H1 (cell line): ENCODE results near the gene TAF15. TPM values are rescaled to one million over a fixed set of nuclear protein-coding genes. Genes with fewer than 3 reads are reported as not detected.

Experiments
- CTCF ChIA-PET: fragments of 300-600 bp; sonication (Branson Sonifier 250); formaldehyde crosslinking; loops from one replicate; lab custom pipeline; 2021; ENCODE audit not compliant: partially characterized antibody; lab: Charles Lee
- POLR2A ChIA-PET: fragments of 300-600 bp; sonication (Branson Sonifier 250); formaldehyde crosslinking; loops from one replicate; lab custom pipeline; 2021; ENCODE audit warnings: inconsistent platforms; ENCODE audit not compliant: partially characterized antibody; lab: Charles Lee
- DNase-seq, 2 experiments: peaks; one replicate each; pipeline versions ENCODE4 v3.0.0 to v3.0.0-alpha.2; 2010 to 2022; ENCODE audit warnings: low spot score in 2 of 2, low read depth in 1 of 2, mixed read lengths in 1 of 2
- FAIRE-seq: peaks from 2 replicates; lab custom pipeline; 2011; peaks lifted over from hg19 to GRCh38; lab: Jason Lieb, UNC
- H2AFZ ChIP-seq: 2 replicates; pipeline ENCODE4 v1.8.1; 2012; ENCODE audit warnings: low read length, inconsistent platforms
- H2AK5ac ChIP-seq: 2 replicates; pipeline ENCODE4 v1.6.1; 2013; ENCODE audit warnings: low read depth, low read length
- H2BK120ac ChIP-seq: replicated peaks from 2 replicates; pipeline ENCODE3; 2013; ENCODE audit warnings: low read depth, low read length, inconsistent platforms
- H2BK12ac ChIP-seq: 2 replicates; pipeline ENCODE4 v1.6.1; 2013; ENCODE audit warnings: low read depth, low read length
- H2BK15ac ChIP-seq: 2 replicates; pipeline ENCODE4 v1.6.1; 2013; ENCODE audit warnings: low read length
- H2BK20ac ChIP-seq: 2 replicates; pipeline ENCODE4 v1.6.1; 2013; ENCODE audit warnings: low read length
- H2BK5ac ChIP-seq: 2 replicates; pipeline ENCODE4 v1.6.1; 2013; ENCODE audit warnings: low read depth, low read length
- H3K14ac ChIP-seq: 2 replicates; pipeline ENCODE4 v1.6.1; 2013; ENCODE audit warnings: inconsistent platforms; ENCODE audit not compliant: insufficient read length
- H3K18ac ChIP-seq: 2 replicates; pipeline ENCODE4 v1.6.1; 2013; ENCODE audit warnings: low read length; ENCODE audit errors: extremely low read depth
- H3K23ac ChIP-seq: 2 replicates; pipeline ENCODE4 v1.6.1; 2013; ENCODE audit warnings: inconsistent platforms; ENCODE audit not compliant: insufficient read length
- H3K23me2 ChIP-seq: 2 replicates; pipeline ENCODE4 v1.6.1; 2013; ENCODE audit warnings: low read depth, low read length
- H3K27ac ChIP-seq: 2 replicates; pipeline ENCODE4 v1.6.1; 2011; ENCODE audit warnings: low read depth, low read length, inconsistent platforms
- H3K27me3 ChIP-seq, 4 experiments: replicated peaks in 1 of 4; 1 replicate in 1 of 4; 2 replicates in 3 of 4; pipeline versions ENCODE4 v1.6.1 to v1.8.1; 2011 to 2013; ENCODE audit warnings: low read length in 3 of 4, mild to moderate bottlenecking in 3 of 4, inconsistent platforms in 2 of 4, mixed read lengths in 2 of 4, moderate library complexity in 1 of 4; ENCODE audit not compliant: control insufficient read depth in 3 of 4, insufficient read depth in 3 of 4; ENCODE audit errors: extremely low read depth in 1 of 4
- H3K36me3 ChIP-seq, 4 experiments: 2 replicates each; pipeline versions ENCODE4 v1.6.1 to v1.8.1; 2011 to 2013; ENCODE audit warnings: mild to moderate bottlenecking in 4 of 4, low read length in 3 of 4, moderate library complexity in 2 of 4, control low read depth in 1 of 4, inconsistent platforms in 1 of 4; ENCODE audit not compliant: insufficient read depth in 4 of 4, control insufficient read depth in 2 of 4
- H3K4ac ChIP-seq: replicated peaks from 2 replicates; pipeline ENCODE3; 2013; ENCODE audit warnings: low read length, low read depth, mixed read lengths, inconsistent platforms; ENCODE audit not compliant: insufficient read length
- H3K4me1 ChIP-seq, 4 experiments: replicated peaks in 1 of 4; 1 replicate in 1 of 4; 2 replicates in 3 of 4; pipeline versions ENCODE4 v1.6.1 to v1.8.1; 2011 to 2013; ENCODE audit warnings: low read length in 3 of 4, inconsistent platforms in 2 of 4, mixed read lengths in 1 of 4; ENCODE audit not compliant: insufficient read depth in 4 of 4, control insufficient read depth in 3 of 4
- H3K4me2 ChIP-seq, 2 experiments: 2 replicates each; pipeline versions ENCODE4 v1.6.1 to v1.8.1; 2011 to 2013; ENCODE audit warnings: low read depth in 2 of 2, low read length in 2 of 2, control low read depth in 1 of 2, inconsistent platforms in 1 of 2, mild to moderate bottlenecking in 1 of 2; ENCODE audit not compliant: insufficient read depth in 1 of 2
- H3K4me3 ChIP-seq, 4 experiments: fragments of 200-600, 300-600 bp in 1 of 4; sonication (generic), shearing (Covaris generic), sonication (Bioruptor Twin) in 1 of 4; 2 replicates each; pipeline versions ENCODE4 v1.5.1 to v1.8.1; 2011 to 2016; ENCODE audit warnings: low read length in 4 of 4, low read depth in 3 of 4, control low read depth in 2 of 4, inconsistent platforms in 2 of 4, mild to moderate bottlenecking in 2 of 4, mixed read lengths in 1 of 4, moderate library complexity in 1 of 4; ENCODE audit not compliant: insufficient read depth in 2 of 4; ENCODE audit errors: extremely low read depth in 1 of 4
- H3K56ac ChIP-seq: replicated peaks from 2 replicates; pipeline ENCODE3; 2013; ENCODE audit warnings: low read depth, mild to moderate bottlenecking, mixed read lengths, low read length, inconsistent platforms; ENCODE audit not compliant: insufficient read length
- H3K79me1 ChIP-seq: 2 replicates; pipeline ENCODE4 v1.6.1; 2013; ENCODE audit warnings: low read depth, low read length, control low read depth
- H3K79me2 ChIP-seq, 2 experiments: 2 replicates each; pipeline versions ENCODE4 v1.6.1 to v1.8.1; 2012 to 2013; ENCODE audit warnings: low read length in 2 of 2, mild to moderate bottlenecking in 2 of 2, inconsistent platforms in 1 of 2; ENCODE audit not compliant: insufficient read depth in 2 of 2, control insufficient read depth in 1 of 2
- H3K9ac ChIP-seq, 4 experiments: replicated peaks in 1 of 4; 1 replicate in 1 of 4; 2 replicates in 3 of 4; pipeline versions ENCODE4 v1.6.1 to v1.8.1; 2011 to 2013; ENCODE audit warnings: low read depth in 3 of 4, low read length in 3 of 4, control low read depth in 2 of 4, mild to moderate bottlenecking in 2 of 4, moderate library complexity in 2 of 4, inconsistent platforms in 1 of 4; ENCODE audit errors: extremely low read depth in 1 of 4
- H3K9me3 ChIP-seq, 2 experiments: 2 replicates each; pipeline versions ENCODE4 v1.6.1 to v1.8.1; 2012 to 2013; ENCODE audit warnings: mild to moderate bottlenecking in 2 of 2, moderate library complexity in 2 of 2, control low read depth in 1 of 2, inconsistent platforms in 1 of 2, low read depth in 1 of 2, low read length in 1 of 2, mixed read lengths in 1 of 2; ENCODE audit not compliant: insufficient read depth in 2 of 2
- H4K20me1 ChIP-seq, 2 experiments: replicated peaks in 1 of 2; 2 replicates each; pipeline versions ENCODE3 to v1.8.1; 2011 to 2013; ENCODE audit warnings: inconsistent platforms in 2 of 2, low read length in 2 of 2, mild to moderate bottlenecking in 1 of 2; ENCODE audit not compliant: insufficient read depth in 2 of 2, control insufficient read depth in 1 of 2
- H4K5ac ChIP-seq: 2 replicates; pipeline ENCODE4 v1.6.1; 2013; ENCODE audit warnings: low read length, low read depth, mixed read lengths, inconsistent platforms; ENCODE audit not compliant: insufficient read length
- H4K8ac ChIP-seq: 2 replicates; pipeline ENCODE4 v1.8.0; 2013; ENCODE audit warnings: mild to moderate bottlenecking, moderate library complexity, low read length, inconsistent platforms; ENCODE audit not compliant: insufficient read depth; ENCODE audit errors: extremely low read depth
- H4K91ac ChIP-seq: replicated peaks from 2 replicates; pipeline ENCODE3; 2013; ENCODE audit warnings: low read length, mixed read lengths, inconsistent platforms; ENCODE audit not compliant: insufficient read length
- BRCA1 ChIP-seq: IDR thresholded peaks from 2 replicates; pipeline ENCODE4 v1.6.1; 2012; ENCODE audit warnings: low read depth, low read length, improper control_type of control experiment
- CBX5 ChIP-seq: fragments of 300-800, 300-1000 bp; sonication (generic); IDR thresholded peaks from 2 replicates; pipeline ENCODE4 v1.7.1; 2016; ENCODE audit warnings: antibody characterized with exemption, low read length, low read depth
- CREB1 ChIP-seq: IDR thresholded peaks from 2 replicates; pipeline ENCODE4 v1.6.1; 2012; ENCODE audit warnings: inconsistent platforms
- GTF2F1 ChIP-seq: IDR thresholded peaks from 2 replicates; pipeline ENCODE4 v1.6.1; 2012; ENCODE audit warnings: low read depth, low read length, improper control_type of control experiment, borderline replicate concordance
- POLR2A ChIP-seq, 2 experiments: IDR thresholded peaks; 1 replicate in 1 of 2; 2 replicates in 1 of 2; pipeline ENCODE4 v1.6.1; 2011; ENCODE audit warnings: low read depth in 2 of 2, low read length in 2 of 2, mild to moderate bottlenecking in 2 of 2; ENCODE audit errors: control extremely low read depth in 1 of 2
- RAD21 ChIP-seq, 2 experiments: IDR thresholded peaks in 1 of 2; conservative IDR thresholded peaks in 1 of 2; 2 replicates each; pipeline ENCODE4 v1.6.1; 2011; ENCODE audit warnings: low read depth in 2 of 2, low read length in 2 of 2, improper control_type of control experiment in 1 of 2, inconsistent platforms in 1 of 2, mild to moderate bottlenecking in 1 of 2, moderate library complexity in 1 of 2
- RXRA ChIP-seq: IDR thresholded peaks from 2 replicates; pipeline ENCODE4 v1.6.1; 2011; ENCODE audit warnings: low read depth, mild to moderate bottlenecking, low read length, moderate library complexity; ENCODE audit not compliant: insufficient read depth
- TEAD4 ChIP-seq: IDR thresholded peaks from 2 replicates; pipeline ENCODE4 v1.6.1; 2012; ENCODE audit warnings: low read depth, low read length, inconsistent platforms, mixed read lengths
- WGBS, 2 experiments: shearing (Covaris generic) in 1 of 2; methylation state at CpG; one replicate each; pipeline versions ENCODE4 v1.1.6 to v1.1.7; 2013 to 2015; ENCODE audit warnings: low lambda C conversion rate in 2 of 2, mixed read lengths in 2 of 2, inconsistent platforms in 1 of 2, low coverage in 1 of 2, missing lambda C conversion rate in 1 of 2; ENCODE audit not compliant: insufficient replicate concordance in 2 of 2, insufficient coverage in 1 of 2, insufficient read length in 1 of 2; ENCODE audit errors: extremely low coverage in 1 of 2, missing lambda C conversion rate in 1 of 2; 5-methylcytosine and 5-hydroxymethylcytosine counted together
- polyA plus RNA-seq, 7 experiments: library from polyadenylated mRNA; depleted of rRNA in 3 of 7; stranded (reverse) in 5 of 7; unstranded in 2 of 7; fragments of >200 nt in 5 of 7; fragments of 200-250 nt in 2 of 7; gene quantifications; 1 replicate in 5 of 7; 2 replicates in 1 of 7; 4 replicates in 1 of 7; pipeline versions ENCODE4 v1.2.1 to v1.2.3, GENCODE V29; 2011 to 2013; ENCODE audit warnings: missing spikeins in 2 of 7, mixed read lengths in 2 of 7
- total RNA-seq: library from RNA; stranded (reverse); fragmentation: NEBNext Ultra II Directional; extraction: Animal tissue kit (Norgen Biotek cat#: 25700); gene quantifications from 2 replicates; pipeline ENCODE4 v1.2.1, GENCODE V29; 2021
- TF ChIP-seq, protein P1 (sequence below), 3 experiments: IDR thresholded peaks; 1 replicate in 2 of 3; 2 replicates in 1 of 3; pipeline versions ENCODE4 v1.5.1 to v1.6.1; 2011; ENCODE audit warnings: low read length in 3 of 3, mild to moderate bottlenecking in 3 of 3, inconsistent platforms in 2 of 3, low read depth in 1 of 3, moderate library complexity in 1 of 3; ENCODE audit not compliant: insufficient read depth in 1 of 3; ENCODE audit errors: control extremely low read depth in 1 of 3
- TF ChIP-seq, protein P2 (sequence below): IDR thresholded peaks from 2 replicates; pipeline ENCODE4 v1.6.1; 2011; ENCODE audit warnings: low read length, improper control_type of control experiment

TAF15 gene
- total and polyA plus RNA-seq, 2 of the 8 experiments (the other 6 are each of a cell fraction or from before 2014, with no cell fraction given) = 80.1 to 338 TPM

DNA sequence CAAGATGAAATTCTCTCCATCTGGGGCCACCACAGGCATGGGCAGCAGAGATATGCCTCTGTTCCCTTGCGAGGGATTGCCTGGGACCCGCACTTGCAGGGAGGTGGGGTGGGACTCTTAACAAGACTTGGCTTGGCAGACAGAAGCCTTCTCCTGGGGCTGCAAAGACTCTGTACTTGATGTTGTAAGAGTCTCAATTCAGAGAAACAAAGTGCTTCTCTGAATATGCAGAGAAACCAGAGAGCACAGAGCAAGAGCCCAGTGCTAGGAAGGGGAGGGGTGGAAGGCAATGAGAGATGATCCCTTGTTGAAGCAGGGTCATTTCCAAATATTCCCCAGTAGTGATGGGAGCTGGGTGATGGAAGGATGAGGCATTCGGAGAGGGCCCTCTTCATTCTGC is 16.0 kb upstream of the TAF15 start:
- 69% methylated on average over 3 of the region's 3 CpGs; no CpG with 5 or more reads in 1 of the 2 experiments for WGBS, 2 experiments
- H3K14ac ChIP-seq = no peak overlapping the region
- peaks cover 23 to 54% (median 45%) of the 10 kb centered on the region in 4 experiments for H3K27me3 ChIP-seq
- H3K23me2 ChIP-seq = peaks cover 11% of the 10 kb centered on the region; the same call in 1 of the 2 replicates
- H4K91ac ChIP-seq = no peak overlapping the region
- H2AK5ac ChIP-seq = no peak overlapping the region
- no peaks in the 10 kb centered on the region for H3K79me1 ChIP-seq
- no peaks in the 10 kb centered on the region for H3K9me3 ChIP-seq
- H2BK5ac ChIP-seq = no peak overlapping the region
- H3K4ac ChIP-seq = no peak overlapping the region
- DNase-seq = no peak
- no peak overlapping the region for H2AFZ ChIP-seq
- no peak overlapping the region for H3K4me3 ChIP-seq
- H3K4me2 ChIP-seq = no peak overlapping the region
- H3K18ac ChIP-seq = no peak overlapping the region; the same call in 1 of the 2 replicates
- no peak overlapping the region for H4K5ac ChIP-seq
- no peak overlapping the region for H3K56ac ChIP-seq
- no peak overlapping the region for H2BK120ac ChIP-seq
- no peaks in the 10 kb centered on the region for H3K79me2 ChIP-seq
- no peak overlapping the region for H4K8ac ChIP-seq
- POLR2A ChIA-PET = interaction anchor here (1.0 to 7.5 kb wide), 2 partner anchors 10 to 16 kb away, joined by 3 to 50 read pairs; partner anchors contain the start of gene TAF15
- CTCF ChIA-PET = interaction anchor here (1.4 to 11.7 kb wide), 4 partner anchors 11 to 26 kb away, joined by 6 to 179 read pairs (median 24); partner anchors contain the start of genes C17orf50 and TAF15
- no peak overlapping the region for H2BK12ac ChIP-seq
- H2BK20ac ChIP-seq = no peak overlapping the region
- no peak overlapping the region for H3K27ac ChIP-seq
- H3K4me1 ChIP-seq = peaks cover 0 to 10% (median 5%) of the 10 kb centered on the region in 4 experiments; a peak in 5 of 7 replicates
- no peak for FAIRE-seq
- no peaks in the 10 kb centered on the region for H3K36me3 ChIP-seq
- H3K23ac ChIP-seq = no peak overlapping the region
- peaks cover 2% of the 10 kb centered on the region in 2 experiments for H4K20me1 ChIP-seq
- H2BK15ac ChIP-seq = no peak overlapping the region
- H3K9ac ChIP-seq = no peak overlapping the region
- TF ChIP-seq, protein P1, sequence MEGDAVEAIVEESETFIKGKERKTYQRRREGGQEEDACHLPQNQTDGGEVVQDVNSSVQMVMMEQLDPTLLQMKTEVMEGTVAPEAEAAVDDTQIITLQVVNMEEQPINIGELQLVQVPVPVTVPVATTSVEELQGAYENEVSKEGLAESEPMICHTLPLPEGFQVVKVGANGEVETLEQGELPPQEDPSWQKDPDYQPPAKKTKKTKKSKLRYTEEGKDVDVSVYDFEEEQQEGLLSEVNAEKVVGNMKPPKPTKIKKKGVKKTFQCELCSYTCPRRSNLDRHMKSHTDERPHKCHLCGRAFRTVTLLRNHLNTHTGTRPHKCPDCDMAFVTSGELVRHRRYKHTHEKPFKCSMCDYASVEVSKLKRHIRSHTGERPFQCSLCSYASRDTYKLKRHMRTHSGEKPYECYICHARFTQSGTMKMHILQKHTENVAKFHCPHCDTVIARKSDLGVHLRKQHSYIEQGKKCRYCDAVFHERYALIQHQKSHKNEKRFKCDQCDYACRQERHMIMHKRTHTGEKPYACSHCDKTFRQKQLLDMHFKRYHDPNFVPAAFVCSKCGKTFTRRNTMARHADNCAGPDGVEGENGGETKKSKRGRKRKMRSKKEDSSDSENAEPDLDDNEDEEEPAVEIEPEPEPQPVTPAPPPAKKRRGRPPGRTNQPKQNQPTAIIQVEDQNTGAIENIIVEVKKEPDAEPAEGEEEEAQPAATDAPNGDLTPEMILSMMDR (IDR thresholded peaks at IDR 0.05; ENCODE audit: control extremely low read depth in 1 of 3, insufficient read depth in 1 of 3, low read depth in 1 of 3, low read length in 3 of 3) = no peak
- TF ChIP-seq RAD21 (IDR thresholded peaks at IDR 0.05 in 1 of 2, conservative IDR thresholded peaks at IDR 0.05 in 1 of 2; ENCODE audit: low read depth in 2 of 2, low read length in 2 of 2) = no peak
- TF ChIP-seq CREB1 = no peak
- TF ChIP-seq GTF2F1 = no peak
- TF ChIP-seq CBX5 = no peak
- TF ChIP-seq POLR2A (IDR thresholded peaks at IDR 0.05; ENCODE audit: control extremely low read depth in 1 of 2, low read depth in 2 of 2, low read length in 2 of 2) = no peak
- no peak for TF ChIP-seq RXRA
- no peak for TF ChIP-seq TEAD4
- TF ChIP-seq, protein P2, sequence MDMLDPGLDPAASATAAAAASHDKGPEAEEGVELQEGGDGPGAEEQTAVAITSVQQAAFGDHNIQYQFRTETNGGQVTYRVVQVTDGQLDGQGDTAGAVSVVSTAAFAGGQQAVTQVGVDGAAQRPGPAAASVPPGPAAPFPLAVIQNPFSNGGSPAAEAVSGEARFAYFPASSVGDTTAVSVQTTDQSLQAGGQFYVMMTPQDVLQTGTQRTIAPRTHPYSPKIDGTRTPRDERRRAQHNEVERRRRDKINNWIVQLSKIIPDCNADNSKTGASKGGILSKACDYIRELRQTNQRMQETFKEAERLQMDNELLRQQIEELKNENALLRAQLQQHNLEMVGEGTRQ = no peak
- no peak for TF ChIP-seq BRCA1
